Endothelial cell of umbilical vein (primary cell): Measurements from ENCODE around the gene RYR3.

Experiments used
- EZH2 ChIP-seq: IDR thresholded peaks from 2 replicates; pipeline ENCODE4 v1.6.1; 2012; ENCODE audit warnings: borderline replicate concordance, low read depth, mild to moderate bottlenecking, moderate library complexity, low read length, inconsistent platforms; ENCODE audit not compliant: severe bottlenecking
- FOS ChIP-seq: IDR thresholded peaks from 2 replicates; pipeline ENCODE4 v1.6.1; 2011; ENCODE audit warnings: mild to moderate bottlenecking, low read length, moderate library complexity, borderline replicate concordance; ENCODE audit not compliant: insufficient read depth
- JUN ChIP-seq: IDR thresholded peaks from 2 replicates; pipeline ENCODE4 v1.6.1; 2011; ENCODE audit warnings: borderline replicate concordance, low read depth; ENCODE audit not compliant: insufficient read length, insufficient read depth
- MYC ChIP-seq: IDR thresholded peaks from one replicate; pipeline ENCODE4 v1.6.1; 2011; ENCODE audit warnings: mild to moderate bottlenecking, low read depth, low read length
- POLR2A ChIP-seq: IDR thresholded peaks from 2 replicates; pipeline ENCODE4 v1.6.1; 2012; ENCODE audit warnings: low read depth, mild to moderate bottlenecking, control low read depth, low read length
- TF ChIP-seq, protein P1 (sequence below), 2 donors: IDR thresholded peaks; 1 replicate in 1 of 2; 2 replicates in 1 of 2; pipeline ENCODE4 v1.5.1; 2011; ENCODE audit warnings: low read length in 2 of 2, mild to moderate bottlenecking in 2 of 2, moderate library complexity in 2 of 2, control low read depth in 1 of 2, inconsistent platforms in 1 of 2, low read depth in 1 of 2; ENCODE audit not compliant: insufficient read depth in 1 of 2; ENCODE audit errors: extremely low read depth in 1 of 2
- TF ChIP-seq, protein P2 (sequence below): IDR thresholded peaks from 2 replicates; pipeline ENCODE4 v1.6.1; 2011; ENCODE audit not compliant: insufficient read depth, insufficient read length

DNA sequence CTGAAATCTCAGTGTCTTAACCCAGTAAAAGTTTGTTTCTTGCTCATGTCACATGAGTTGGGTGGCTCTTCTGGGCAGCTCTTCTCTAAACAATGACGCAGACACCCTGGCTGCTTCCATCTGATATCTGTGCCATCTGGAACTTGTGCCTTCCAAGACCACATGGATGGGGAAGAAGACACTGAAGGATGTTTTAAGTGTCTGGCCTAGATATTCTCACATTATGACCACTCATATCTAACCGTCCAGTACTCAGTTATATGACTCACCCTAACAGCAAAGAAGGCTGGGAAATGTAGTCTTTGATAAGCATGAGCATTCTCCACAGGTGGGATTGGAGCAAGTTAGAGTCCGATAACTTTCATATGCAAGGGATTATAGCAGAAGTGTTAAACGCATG lies 66.4 kb downstream of the RYR3 start:
- TF ChIP-seq EZH2 (no peak), POLR2A (no peak), FOS (no peak), JUN (no peak), MYC (no peak)
- TF ChIP-seq, protein P1, sequence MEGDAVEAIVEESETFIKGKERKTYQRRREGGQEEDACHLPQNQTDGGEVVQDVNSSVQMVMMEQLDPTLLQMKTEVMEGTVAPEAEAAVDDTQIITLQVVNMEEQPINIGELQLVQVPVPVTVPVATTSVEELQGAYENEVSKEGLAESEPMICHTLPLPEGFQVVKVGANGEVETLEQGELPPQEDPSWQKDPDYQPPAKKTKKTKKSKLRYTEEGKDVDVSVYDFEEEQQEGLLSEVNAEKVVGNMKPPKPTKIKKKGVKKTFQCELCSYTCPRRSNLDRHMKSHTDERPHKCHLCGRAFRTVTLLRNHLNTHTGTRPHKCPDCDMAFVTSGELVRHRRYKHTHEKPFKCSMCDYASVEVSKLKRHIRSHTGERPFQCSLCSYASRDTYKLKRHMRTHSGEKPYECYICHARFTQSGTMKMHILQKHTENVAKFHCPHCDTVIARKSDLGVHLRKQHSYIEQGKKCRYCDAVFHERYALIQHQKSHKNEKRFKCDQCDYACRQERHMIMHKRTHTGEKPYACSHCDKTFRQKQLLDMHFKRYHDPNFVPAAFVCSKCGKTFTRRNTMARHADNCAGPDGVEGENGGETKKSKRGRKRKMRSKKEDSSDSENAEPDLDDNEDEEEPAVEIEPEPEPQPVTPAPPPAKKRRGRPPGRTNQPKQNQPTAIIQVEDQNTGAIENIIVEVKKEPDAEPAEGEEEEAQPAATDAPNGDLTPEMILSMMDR (IDR thresholded peaks at IDR 0.05; ENCODE audit: extremely low read depth in 1 of 2, insufficient read depth in 1 of 2, low read depth in 1 of 2, low read length in 2 of 2) = no peak
- TF ChIP-seq, protein P2, sequence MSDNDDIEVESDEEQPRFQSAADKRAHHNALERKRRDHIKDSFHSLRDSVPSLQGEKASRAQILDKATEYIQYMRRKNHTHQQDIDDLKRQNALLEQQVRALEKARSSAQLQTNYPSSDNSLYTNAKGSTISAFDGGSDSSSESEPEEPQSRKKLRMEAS = no peak
